HL-60 (cell line): ENCODE measurements around the gene ERCC6L2.

Experiments used
- DNase-seq, 2 experiments: peaks; one replicate each; pipeline ENCODE4 v3.0.0-alpha.2; 2010 to 2020; ENCODE audit warnings: low read depth in 1 of 2, low spot score in 1 of 2
- H3K27ac ChIP-seq: fragments of 250-450 bp; sonication (Bioruptor Pico); replicated peaks from 2 replicates; pipeline ENCODE4 v1.5.1; 2020; ENCODE audit warnings: mild to moderate bottlenecking, moderate library complexity
- H3K27me3 ChIP-seq: fragments of 250-450 bp; sonication (Bioruptor Pico); 2 replicates; pipeline ENCODE4 v1.5.1; 2021; ENCODE audit warnings: mild to moderate bottlenecking, moderate library complexity; ENCODE audit not compliant: insufficient read depth, poor library complexity, severe bottlenecking
- H3K4me3 ChIP-seq: replicated peaks from 2 replicates; pipeline ENCODE4 v1.5.1; 2011; ENCODE audit warnings: mild to moderate bottlenecking, control low read depth, low read length; ENCODE audit not compliant: insufficient read depth
- CTCF ChIP-seq: IDR thresholded peaks from one replicate; pipeline ENCODE4 v1.5.1; 2011; ENCODE audit warnings: low read length, control low read depth, inconsistent platforms; ENCODE audit not compliant: insufficient read depth
- GABPA ChIP-seq: IDR thresholded peaks from 2 replicates; pipeline ENCODE4 v1.6.1; 2012; ENCODE audit warnings: low read depth
- POLR2AphosphoS5 ChIP-seq: IDR thresholded peaks from 2 replicates; pipeline ENCODE4 v1.6.1; 2012; ENCODE audit warnings: low read depth
- REST ChIP-seq: IDR thresholded peaks from 2 replicates; pipeline ENCODE4 v1.6.1; 2012; ENCODE audit warnings: low read depth; ENCODE audit not compliant: insufficient replicate concordance
- SPI1 ChIP-seq: IDR thresholded peaks from 2 replicates; pipeline ENCODE4 v1.6.1; 2012; ENCODE audit warnings: low read depth, mild to moderate bottlenecking, borderline replicate concordance

Gene ERCC6L2

GRCh38 chr9:95831810-95832209 lies 43.7 kb upstream of the ERCC6L2 start:
- no peak for TF ChIP-seq POLR2AphosphoS5
- no peak for TF ChIP-seq SPI1
- TF ChIP-seq REST: no peak
- no peak for TF ChIP-seq GABPA
- no peak for TF ChIP-seq CTCF
- DNase-seq: no peak

GRCh38 chr9:95833546-95834178 lies 41.8 kb upstream of the ERCC6L2 start:
- DNase-seq: no peak
- Histone ChIP-seq H3K27ac (no peak overlapping the region), H3K27me3 (no peaks in the 10 kb centered on the region), H3K4me3 (no peak overlapping the region)
- TF ChIP-seq GABPA (no peak), REST (no peak), SPI1 (no peak), POLR2AphosphoS5 (no peak), CTCF (no peak)

More at GRCh38 chr9:95831810-95832209, 43.7 kb upstream of the ERCC6L2 start:
- Histone ChIP-seq H3K27ac (no peak overlapping the region), H3K27me3 (no peaks in the 10 kb centered on the region), H3K4me3 (no peak overlapping the region)

- no peak overlapping the region for H3K27ac ChIP-seq
- no peak for TF ChIP-seq GABPA
- TF ChIP-seq CTCF: no peak
- no peak for TF ChIP-seq POLR2AphosphoS5
- no peak for TF ChIP-seq SPI1
- no peak for TF ChIP-seq REST
- H3K27me3 ChIP-seq: no peaks in the 10 kb centered on the region
- no peak overlapping the region for H3K4me3 ChIP-seq
- no peak for DNase-seq
Observed at GRCh38 chr9:95834281-95834907, 41.1 kb upstream of the ERCC6L2 start.
